ENCODE measurements around the gene BANF2.

DNA sequence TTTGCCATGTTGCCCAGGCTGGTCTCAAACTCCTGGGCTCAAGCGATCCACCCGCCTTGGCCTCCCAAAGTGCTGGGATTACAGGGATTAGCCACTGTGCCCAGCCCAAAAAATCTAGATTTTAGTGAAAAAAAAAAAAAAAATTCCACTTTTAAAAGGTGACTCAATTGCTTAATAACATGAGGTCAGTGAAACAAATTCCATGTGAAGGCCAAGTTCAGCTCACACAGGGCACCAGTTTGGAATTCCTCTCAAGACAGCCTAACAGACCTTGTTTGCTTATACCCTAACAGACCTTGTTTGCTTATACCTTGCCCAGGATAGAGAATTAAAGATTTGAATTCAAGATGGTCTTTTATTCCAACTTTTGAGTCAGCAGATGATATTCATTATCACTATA, 22.8 kb upstream of the BANF2 start:
- no peak for TF ChIP-seq POLR2AphosphoS5 (IDR thresholded peaks at IDR 0.05)
- TF ChIP-seq, protein P1, sequence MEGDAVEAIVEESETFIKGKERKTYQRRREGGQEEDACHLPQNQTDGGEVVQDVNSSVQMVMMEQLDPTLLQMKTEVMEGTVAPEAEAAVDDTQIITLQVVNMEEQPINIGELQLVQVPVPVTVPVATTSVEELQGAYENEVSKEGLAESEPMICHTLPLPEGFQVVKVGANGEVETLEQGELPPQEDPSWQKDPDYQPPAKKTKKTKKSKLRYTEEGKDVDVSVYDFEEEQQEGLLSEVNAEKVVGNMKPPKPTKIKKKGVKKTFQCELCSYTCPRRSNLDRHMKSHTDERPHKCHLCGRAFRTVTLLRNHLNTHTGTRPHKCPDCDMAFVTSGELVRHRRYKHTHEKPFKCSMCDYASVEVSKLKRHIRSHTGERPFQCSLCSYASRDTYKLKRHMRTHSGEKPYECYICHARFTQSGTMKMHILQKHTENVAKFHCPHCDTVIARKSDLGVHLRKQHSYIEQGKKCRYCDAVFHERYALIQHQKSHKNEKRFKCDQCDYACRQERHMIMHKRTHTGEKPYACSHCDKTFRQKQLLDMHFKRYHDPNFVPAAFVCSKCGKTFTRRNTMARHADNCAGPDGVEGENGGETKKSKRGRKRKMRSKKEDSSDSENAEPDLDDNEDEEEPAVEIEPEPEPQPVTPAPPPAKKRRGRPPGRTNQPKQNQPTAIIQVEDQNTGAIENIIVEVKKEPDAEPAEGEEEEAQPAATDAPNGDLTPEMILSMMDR (IDR thresholded peaks at IDR 0.05), result no peak
- TF ChIP-seq POLR2A (IDR thresholded peaks at IDR 0.05), result no peak

All from prostate gland (tissue), 2 donors.